NCI-H2227 treated with DMSO at 0.1 percent for 48 hours (cell line): ENCODE results near the gene KRTAP10-12.

Source experiments
- DNase-seq: peaks from one replicate; lab custom pipeline; 2025; lab: John Stamatoyannopoulos, UW

Gene KRTAP10-12

GRCh38 chr21:44712203-44713028, 15.4 kb downstream of the KRTAP10-12 start:
- no peak for DNase-seq

GRCh38 chr21:44713130-44713529, 16.2 kb downstream of the KRTAP10-12 start:
- DNase-seq = no peak

- no peak for DNase-seq
Observed at GRCh38 chr21:44713846-44714245, 16.9 kb downstream of the KRTAP10-12 start.

GRCh38 chr21:44714905-44715304, 17.9 kb downstream of the KRTAP10-12 start:
- DNase-seq = no peak

- no peak for DNase-seq
Observed at GRCh38 chr21:44716984-44717383, 20.0 kb downstream of the KRTAP10-12 start.

GRCh38 chr21:44718093-44718492, 21.1 kb downstream of the KRTAP10-12 start:
- no peak for DNase-seq

- DNase-seq = no peak
Observed at GRCh38 chr21:44718571-44718970, 21.6 kb downstream of the KRTAP10-12 start.

- no peak for DNase-seq
Observed at GRCh38 chr21:44720170-44720569, 23.2 kb downstream of the KRTAP10-12 start.

GRCh38 chr21:44722731-44723130, 25.8 kb downstream of the KRTAP10-12 start:
- peak; percentile 69 for DNase-seq

- DNase-seq = peak; percentile 84
Observed at GRCh38 chr21:44723177-44724131, 26.5 kb downstream of the KRTAP10-12 start.

GRCh38 chr21:44724196-44724595, 27.2 kb downstream of the KRTAP10-12 start:
- no peak for DNase-seq

- no peak for DNase-seq
Observed at GRCh38 chr21:44724926-44725325, 28.0 kb downstream of the KRTAP10-12 start.

GRCh38 chr21:44726826-44727225, 29.9 kb downstream of the KRTAP10-12 start:
- DNase-seq = no peak

GRCh38 chr21:44727321-44727720, 30.3 kb downstream of the KRTAP10-12 start:
- DNase-seq = no peak

GRCh38 chr21:44727757-44728156, 30.8 kb downstream of the KRTAP10-12 start:
- DNase-seq = no peak

GRCh38 chr21:44728716-44729115, 31.7 kb downstream of the KRTAP10-12 start:
- DNase-seq = no peak

GRCh38 chr21:44729336-44730027, 32.5 kb downstream of the KRTAP10-12 start:
- no peak for DNase-seq

- no peak for DNase-seq
Observed at GRCh38 chr21:44730028-44730395, 33.0 kb downstream of the KRTAP10-12 start.

GRCh38 chr21:44730951-44731579, 34.1 kb downstream of the KRTAP10-12 start:
- DNase-seq = no peak

- DNase-seq = no peak
Observed at GRCh38 chr21:44732263-44732662, 35.3 kb downstream of the KRTAP10-12 start.

- DNase-seq = no peak
Observed at GRCh38 chr21:44732956-44733355, 36.0 kb downstream of the KRTAP10-12 start.
